Right lung (tissue), 5 donors: ENCODE measurements around the gene SPPL2C. TPM values are rescaled to one million over a fixed set of nuclear protein-coding genes. Genes with fewer than 3 reads are reported as not detected.

Source experiments
- DNase-seq, 2 donors: peaks; one replicate each; pipeline ENCODE4 v3.0.0-alpha.2; 2013
- polyA plus RNA-seq, 5 donors: library from polyadenylated mRNA; unstranded; fragments of 120-200 nt; gene quantifications; one replicate each; pipeline versions ENCODE4 v1.2.1 to v1.2.3, GENCODE V29; 2013; ENCODE audit warnings: inconsistent platforms in 1 of 5, low replicate concordance in 1 of 5; ENCODE audit not compliant: insufficient read length in 5 of 5, insufficient read depth in 1 of 5

The SPPL2C gene
- polyA plus RNA-seq, 5 donors, result not detected

GRCh38 chr17:45828171-45828570, 16.5 kb upstream of the SPPL2C start:
- no peak for DNase-seq

GRCh38 chr17:45828582-45829133, 16.0 kb upstream of the SPPL2C start:
- DNase-seq, result no peak

GRCh38 chr17:45833920-45834319, 10.8 kb upstream of the SPPL2C start:
- no peak for DNase-seq

- no peak for DNase-seq
Measured at GRCh38 chr17:45834471-45835396, 9.9 kb upstream of the SPPL2C start.

GRCh38 chr17:45835481-45835880, 9.2 kb upstream of the SPPL2C start:
- no peak for DNase-seq

- no peak for DNase-seq
Measured at GRCh38 chr17:45836047-45837044, 8.3 kb upstream of the SPPL2C start.

- no peak for DNase-seq
Measured at GRCh38 chr17:45837187-45837586, 7.5 kb upstream of the SPPL2C start.

GRCh38 chr17:45837603-45838002, 7.1 kb upstream of the SPPL2C start:
- no peak for DNase-seq

- no peak for DNase-seq
Measured at GRCh38 chr17:45838751-45839295, 5.9 kb upstream of the SPPL2C start.

GRCh38 chr17:45839442-45839841, 5.2 kb upstream of the SPPL2C start:
- DNase-seq, result no peak

- DNase-seq, result no peak
Measured at GRCh38 chr17:45841186-45841585, 3.5 kb upstream of the SPPL2C start.

GRCh38 chr17:45841883-45842525, 2.7 kb upstream of the SPPL2C start:
- no peak for DNase-seq

- DNase-seq, result no peak
Measured at GRCh38 chr17:45843722-45844121, 959 bp upstream of the SPPL2C start.

GRCh38 chr17:45845376-45846185, 900 bp downstream of the SPPL2C start:
- DNase-seq, result no peak

GRCh38 chr17:45846223-45846622, 1.5 kb downstream of the SPPL2C start:
- no peak for DNase-seq

- no peak for DNase-seq
Measured at GRCh38 chr17:45846646-45847045, 2.0 kb downstream of the SPPL2C start.

- no peak for DNase-seq
Measured at GRCh38 chr17:45847101-45847500, 2.4 kb downstream of the SPPL2C start.

GRCh38 chr17:45847747-45848146, 3.1 kb downstream of the SPPL2C start:
- no peak for DNase-seq

GRCh38 chr17:45848405-45848804, 3.7 kb downstream of the SPPL2C start:
- no peak for DNase-seq

- DNase-seq, result no peak
Measured at GRCh38 chr17:45848868-45849535, 4.3 kb downstream of the SPPL2C start.
